OCI-LY1 (cell line): ENCODE data around the gene RBM10.

Experiments
- H2AFZ ChIP-seq: fragments of 200-600 bp; sonication (generic), shearing (Covaris generic); 2 replicates; pipeline ENCODE4 v1.6.0; 2014; ENCODE audit warnings: antibody characterized with exemption, mild to moderate bottlenecking, low read length
- H3F3A ChIP-seq: fragments of 200-600 bp; sonication (generic), shearing (Covaris generic); 2 replicates; pipeline ENCODE4 v1.6.0; 2014; ENCODE audit warnings: mild to moderate bottlenecking, antibody characterized with exemption, low read length, moderate library complexity; ENCODE audit not compliant: insufficient read depth
- H3K27ac ChIP-seq: fragments of 200-600 bp; sonication (generic); 2 replicates; pipeline ENCODE4 v1.5.1; 2014; ENCODE audit warnings: low read length, mixed run types, mild to moderate bottlenecking, low read depth; ENCODE audit not compliant: poor library complexity, severe bottlenecking
- H3K27me3 ChIP-seq: fragments of 200-600 bp; sonication (generic); 2 replicates; pipeline ENCODE4 v1.6.0; 2014; ENCODE audit warnings: antibody characterized with exemption, mild to moderate bottlenecking, low read length, moderate library complexity; ENCODE audit not compliant: insufficient read depth
- H3K36me3 ChIP-seq: fragments of 200-600 bp; sonication (generic); 2 replicates; pipeline ENCODE4 v1.6.1; 2014; ENCODE audit warnings: mild to moderate bottlenecking, antibody characterized with exemption, low read length, moderate library complexity, mixed read lengths; ENCODE audit not compliant: insufficient read depth
- H3K4me1 ChIP-seq: fragments of 200-600 bp; sonication (generic); 2 replicates; pipeline ENCODE4 v1.5.1; 2014; ENCODE audit warnings: mild to moderate bottlenecking, low read length, moderate library complexity; ENCODE audit not compliant: insufficient read depth, severe bottlenecking
- H3K4me2 ChIP-seq: fragments of 200-600 bp; sonication (generic), shearing (Covaris generic); 2 replicates; pipeline ENCODE4 v1.6.1; 2014; ENCODE audit warnings: low read length
- H3K4me3 ChIP-seq: fragments of 200-600 bp; sonication (generic); 2 replicates; pipeline ENCODE4 v1.5.1; 2014; ENCODE audit warnings: low read length, low read depth, mild to moderate bottlenecking, mixed read lengths; ENCODE audit not compliant: poor library complexity, severe bottlenecking
- H3K79me2 ChIP-seq: fragments of 200-600 bp; shearing (Covaris generic); 2 replicates; pipeline ENCODE4 v1.6.1; 2016; ENCODE audit warnings: mixed run types, low read length, mixed read lengths; ENCODE audit not compliant: insufficient read depth
- H3K9ac ChIP-seq: fragments of 200-600 bp; sonication (generic), shearing (Covaris generic); 2 replicates; pipeline ENCODE4 v1.6.1; 2014; ENCODE audit warnings: mild to moderate bottlenecking, low read length, mixed read lengths
- H3K9me2 ChIP-seq: fragments of 200-600 bp; sonication (generic), shearing (Covaris generic); 2 replicates; pipeline ENCODE4 v1.6.1; 2014; ENCODE audit warnings: low read depth, mild to moderate bottlenecking, low read length, mixed read lengths
- H3K9me3 ChIP-seq: fragments of 200-600 bp; shearing (Covaris generic); 2 replicates; pipeline ENCODE4 v1.6.1; 2014; ENCODE audit warnings: low read length, mixed read lengths
- H4K20me1 ChIP-seq: fragments of 200-600 bp; sonication (generic), shearing (Covaris generic); 2 replicates; pipeline ENCODE4 v1.6.0; 2016; ENCODE audit warnings: mild to moderate bottlenecking, low read length; ENCODE audit not compliant: insufficient read depth
- EZH2 ChIP-seq: fragments of 200-600 bp; sonication (generic), shearing (Covaris generic); IDR thresholded peaks from 2 replicates; pipeline ENCODE4 v1.8.0; 2017; ENCODE audit warnings: borderline replicate concordance, mixed run types, mild to moderate bottlenecking, antibody characterized with exemption, low read length, moderate library complexity, mixed read lengths
- TF ChIP-seq, protein P1 (sequence below): fragments of 200-600 bp; sonication (generic), shearing (Covaris generic); IDR thresholded peaks from 2 replicates; pipeline ENCODE4 v1.5.1; 2017; ENCODE audit warnings: mild to moderate bottlenecking, antibody characterized with exemption, low read length, moderate library complexity, mixed read lengths

RBM10 gene

DNA sequence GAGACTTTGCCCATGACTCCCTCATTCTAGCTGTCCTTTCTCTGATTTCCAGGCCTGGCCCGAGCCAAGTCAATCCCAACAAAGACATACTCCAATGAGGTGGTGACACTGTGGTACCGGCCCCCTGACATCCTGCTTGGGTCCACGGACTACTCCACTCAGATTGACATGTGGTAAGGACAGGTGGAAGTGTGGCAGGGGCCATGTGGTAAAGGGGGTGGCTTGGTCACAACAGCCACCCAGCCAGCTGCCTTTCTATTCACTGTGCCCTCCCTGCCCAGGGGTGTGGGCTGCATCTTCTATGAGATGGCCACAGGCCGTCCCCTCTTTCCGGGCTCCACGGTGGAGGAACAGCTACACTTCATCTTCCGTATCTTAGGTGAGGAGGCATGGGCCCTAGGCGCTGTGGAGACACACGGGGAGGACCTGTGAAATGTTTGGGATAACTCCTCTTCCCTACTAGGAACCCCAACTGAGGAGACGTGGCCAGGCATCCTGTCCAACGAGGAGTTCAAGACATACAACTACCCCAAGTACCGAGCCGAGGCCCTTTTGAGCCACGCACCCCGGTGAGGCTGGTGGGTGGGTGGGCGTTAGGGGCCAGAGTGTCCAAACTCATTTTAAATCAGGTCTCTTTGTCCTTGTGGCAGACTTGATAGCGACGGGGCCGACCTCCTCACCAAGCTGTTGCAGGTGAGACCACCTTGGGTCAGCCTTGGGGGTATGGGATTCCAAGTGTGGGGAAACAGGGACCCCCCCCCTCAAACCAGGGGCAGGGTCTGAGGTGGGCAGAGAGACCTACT lies 81.7 kb downstream of the RBM10 start:
- TF ChIP-seq, protein P1, sequence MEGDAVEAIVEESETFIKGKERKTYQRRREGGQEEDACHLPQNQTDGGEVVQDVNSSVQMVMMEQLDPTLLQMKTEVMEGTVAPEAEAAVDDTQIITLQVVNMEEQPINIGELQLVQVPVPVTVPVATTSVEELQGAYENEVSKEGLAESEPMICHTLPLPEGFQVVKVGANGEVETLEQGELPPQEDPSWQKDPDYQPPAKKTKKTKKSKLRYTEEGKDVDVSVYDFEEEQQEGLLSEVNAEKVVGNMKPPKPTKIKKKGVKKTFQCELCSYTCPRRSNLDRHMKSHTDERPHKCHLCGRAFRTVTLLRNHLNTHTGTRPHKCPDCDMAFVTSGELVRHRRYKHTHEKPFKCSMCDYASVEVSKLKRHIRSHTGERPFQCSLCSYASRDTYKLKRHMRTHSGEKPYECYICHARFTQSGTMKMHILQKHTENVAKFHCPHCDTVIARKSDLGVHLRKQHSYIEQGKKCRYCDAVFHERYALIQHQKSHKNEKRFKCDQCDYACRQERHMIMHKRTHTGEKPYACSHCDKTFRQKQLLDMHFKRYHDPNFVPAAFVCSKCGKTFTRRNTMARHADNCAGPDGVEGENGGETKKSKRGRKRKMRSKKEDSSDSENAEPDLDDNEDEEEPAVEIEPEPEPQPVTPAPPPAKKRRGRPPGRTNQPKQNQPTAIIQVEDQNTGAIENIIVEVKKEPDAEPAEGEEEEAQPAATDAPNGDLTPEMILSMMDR = no peak
- no peak for TF ChIP-seq EZH2
- Histone ChIP-seq H3K27me3 (no peaks in the 10 kb centered on the region), H3K4me3 (no peak overlapping the region), H3K9me3 (no peaks in the 10 kb centered on the region), H3K9ac (no peak overlapping the region), H3K9me2 (no peaks in the 10 kb centered on the region), H4K20me1 (no peaks in the 10 kb centered on the region), H3K27ac (no peak overlapping the region), H3K36me3 (peaks cover 72% of the 10 kb centered on the region), H2AFZ (no peak overlapping the region), H3K4me1 (no peaks in the 10 kb centered on the region), H3K4me2 (no peak overlapping the region), H3K79me2 (no peaks in the 10 kb centered on the region; the same call in 1 of the 2 replicates), H3F3A (no peaks in the 10 kb centered on the region)

DNA sequence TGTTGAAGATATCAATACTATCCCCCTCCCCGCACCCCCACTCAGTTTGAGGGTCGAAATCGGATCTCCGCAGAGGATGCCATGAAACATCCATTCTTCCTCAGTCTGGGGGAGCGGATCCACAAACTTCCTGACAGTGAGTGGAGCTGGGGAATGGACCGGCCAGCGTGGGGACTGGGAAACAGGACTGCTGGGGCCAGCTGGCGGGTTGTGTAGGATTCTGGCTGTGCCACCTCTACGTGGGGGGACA lies 82.2 kb downstream of the RBM10 start:
- Histone ChIP-seq H3K9ac (no peak overlapping the region), H3K79me2 (no peaks in the 10 kb centered on the region), H3F3A (peaks cover 1% of the 10 kb centered on the region; the same call in 1 of the 2 replicates), H3K9me3 (no peaks in the 10 kb centered on the region), H3K27me3 (no peaks in the 10 kb centered on the region), H4K20me1 (no peaks in the 10 kb centered on the region), H3K4me2 (no peak overlapping the region), H2AFZ (no peak overlapping the region), H3K27ac (no peak overlapping the region), H3K9me2 (no peaks in the 10 kb centered on the region), H3K4me1 (peaks cover 3% of the 10 kb centered on the region), H3K36me3 (peaks cover 68% of the 10 kb centered on the region), H3K4me3 (no peak overlapping the region)
- TF ChIP-seq, protein P1 = no peak
- no peak for TF ChIP-seq EZH2

DNA sequence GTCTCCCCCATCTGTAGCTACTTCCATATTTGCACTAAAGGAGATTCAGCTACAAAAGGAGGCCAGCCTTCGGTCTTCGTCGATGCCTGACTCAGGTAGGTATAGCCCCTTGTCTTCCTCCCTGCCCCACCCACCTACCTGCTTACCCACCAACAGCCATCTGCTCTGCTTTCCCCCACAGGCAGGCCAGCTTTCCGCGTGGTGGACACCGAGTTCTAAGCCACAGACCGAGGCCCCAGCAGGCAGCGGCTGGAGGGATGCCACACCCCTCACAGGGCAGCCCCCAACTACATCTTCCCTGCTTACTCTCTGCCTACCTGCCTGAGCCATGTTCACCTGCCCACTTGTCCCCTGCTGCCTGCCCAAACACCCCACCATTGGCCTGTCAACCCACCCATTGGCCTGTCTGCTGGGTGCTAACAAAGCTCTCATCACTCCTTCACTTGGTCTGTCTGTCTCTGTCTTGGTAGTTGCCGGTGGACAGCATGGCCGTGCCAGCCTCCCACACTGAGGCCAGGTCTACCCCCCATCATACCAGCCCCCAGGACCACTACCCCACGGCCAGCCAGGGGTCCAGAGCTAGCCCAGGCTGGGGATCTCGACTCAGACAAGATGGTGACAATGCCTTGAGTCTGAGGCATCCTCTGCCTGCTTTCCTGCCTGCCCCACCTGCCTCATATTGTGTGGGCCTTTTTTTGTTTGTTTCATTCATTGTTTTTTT lies 83.7 kb downstream of the RBM10 start:
- no peaks in the 10 kb centered on the region for H4K20me1 ChIP-seq
- no peaks in the 10 kb centered on the region for H3K27me3 ChIP-seq
- H3K4me2 ChIP-seq = no peak overlapping the region
- TF ChIP-seq, protein P1 = no peak
- TF ChIP-seq EZH2 = no peak
- peaks cover 58% of the 10 kb centered on the region for H3K36me3 ChIP-seq
- H3K79me2 ChIP-seq = peaks cover under 1% of the 10 kb centered on the region
- no peak overlapping the region for H3K4me3 ChIP-seq
- no peak overlapping the region for H3K27ac ChIP-seq
- no peak overlapping the region for H2AFZ ChIP-seq
- H3F3A ChIP-seq = peaks cover 4% of the 10 kb centered on the region; the same call in 1 of the 2 replicates
- H3K9me3 ChIP-seq = no peaks in the 10 kb centered on the region
- no peak overlapping the region for H3K9ac ChIP-seq
- H3K9me2 ChIP-seq = no peaks in the 10 kb centered on the region
- peaks cover 9% of the 10 kb centered on the region for H3K4me1 ChIP-seq
